ENCODE results near the gene LRMDA.
A peak's percentile ranks its signal among the peaks of the same experiment; 100 is the strongest.
"Not testable (repeated sequence)": the region's sequence is repeated elsewhere in the genome, so short reads cannot be mapped to it uniquely, and the experiment has no call there.

LRMDA gene

GRCh38 chr10:75507469-75507868, 76.0 kb downstream of the LRMDA start:
- DNase-seq (ENCODE audit: low read depth in 2 of 2) = no peak

- peak; percentile 97 to 98 for DNase-seq (ENCODE audit: low read depth in 2 of 2)
Observed at GRCh38 chr10:75508239-75508813, 76.9 kb downstream of the LRMDA start.

GRCh38 chr10:75508814-75509306, 77.4 kb downstream of the LRMDA start:
- DNase-seq (ENCODE audit: low read depth in 2 of 2) = peak; percentile 59 to 75

GRCh38 chr10:75509706-75510105, 78.3 kb downstream of the LRMDA start:
- no peak for DNase-seq (ENCODE audit: low read depth in 2 of 2)

GRCh38 chr10:75511011-75511410, 79.6 kb downstream of the LRMDA start:
- no peak for DNase-seq (ENCODE audit: low read depth in 2 of 2)

- DNase-seq (ENCODE audit: low read depth in 2 of 2) = no peak
Observed at GRCh38 chr10:75512203-75512933, 80.9 kb downstream of the LRMDA start.

- DNase-seq (ENCODE audit: low read depth in 2 of 2) = no peak
Observed at GRCh38 chr10:75513292-75513885, 82.0 kb downstream of the LRMDA start.

GRCh38 chr10:75514830-75515229, 83.4 kb downstream of the LRMDA start:
- DNase-seq (ENCODE audit: low read depth in 2 of 2) = no peak

GRCh38 chr10:75516154-75516553, 84.7 kb downstream of the LRMDA start:
- not testable (repeated sequence) for DNase-seq (ENCODE audit: low read depth in 2 of 2)

GRCh38 chr10:75519213-75519612, 87.8 kb downstream of the LRMDA start:
- DNase-seq (ENCODE audit: low read depth in 2 of 2) = not testable (repeated sequence)

GRCh38 chr10:75521194-75521829, 89.9 kb downstream of the LRMDA start:
- DNase-seq (ENCODE audit: low read depth in 2 of 2) = not testable (repeated sequence)

GRCh38 chr10:75525067-75525466, 93.6 kb downstream of the LRMDA start:
- no peak for DNase-seq (ENCODE audit: low read depth in 2 of 2)

- DNase-seq (ENCODE audit: low read depth in 2 of 2) = no peak
Observed at GRCh38 chr10:75525646-75526045, 94.2 kb downstream of the LRMDA start.

GRCh38 chr10:75527542-75527941, 96.1 kb downstream of the LRMDA start:
- DNase-seq (ENCODE audit: low read depth in 2 of 2) = no peak

- no peak for DNase-seq (ENCODE audit: low read depth in 2 of 2)
Observed at GRCh38 chr10:75528392-75528791, 97.0 kb downstream of the LRMDA start.

- DNase-seq (ENCODE audit: low read depth in 2 of 2) = no peak
Observed at GRCh38 chr10:75530299-75530698, 98.9 kb downstream of the LRMDA start.

GRCh38 chr10:75531571-75532031, 100.2 kb downstream of the LRMDA start:
- no peak for DNase-seq (ENCODE audit: low read depth in 2 of 2)

- DNase-seq (ENCODE audit: low read depth in 2 of 2) = no peak
Observed at GRCh38 chr10:75532253-75532924, 101.0 kb downstream of the LRMDA start.

- no peak for DNase-seq (ENCODE audit: low read depth in 2 of 2)
Observed at GRCh38 chr10:75538144-75538543, 106.7 kb downstream of the LRMDA start.

GRCh38 chr10:75538765-75539164, 107.3 kb downstream of the LRMDA start:
- DNase-seq (ENCODE audit: low read depth in 2 of 2) = no peak

GRCh38 chr10:75540357-75540966, 109.0 kb downstream of the LRMDA start:
- no peak for DNase-seq (ENCODE audit: low read depth in 2 of 2)
